ENCODE measurements around the gene LRRC3B. TPM values are rescaled to one million over a fixed set of nuclear protein-coding genes. Genes with fewer than 3 reads are reported as not detected.

LRRC3B gene
- total RNA-seq, 4 donors from 2014 or later = 0.31 to 3.1 (median 1.7) TPM

DNA sequence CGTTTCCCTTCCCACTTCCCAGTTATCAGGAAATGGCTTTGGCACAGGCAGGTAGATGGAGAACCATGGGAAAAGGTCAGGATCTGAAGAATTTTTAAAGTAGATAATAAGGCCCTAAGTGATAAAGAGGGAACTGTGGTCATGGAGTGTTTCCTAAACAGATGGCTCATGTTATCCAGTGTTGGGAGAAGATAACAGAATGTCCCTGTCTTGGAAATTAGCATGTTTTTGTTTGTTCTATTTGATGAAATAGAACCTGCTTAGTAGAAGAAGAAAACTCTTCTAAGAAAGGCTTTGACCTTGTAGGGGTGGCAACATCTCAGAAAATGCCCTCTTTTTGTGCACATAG is 8.8 kb downstream of the LRRC3B start:
- TF ChIP-seq EP300 (IDR thresholded peaks at IDR 0.05) = no peak
- no peak for TF ChIP-seq POLR2AphosphoS5 (IDR thresholded peaks at IDR 0.05)
- H3K36me3 ChIP-seq = no peaks in the 10 kb centered on the region
- H3K9me3 ChIP-seq = no peaks in the 10 kb centered on the region
- ATAC-seq = no peak
- H3K27me3 ChIP-seq = no peaks in the 10 kb centered on the region
- WGBS, 2 donors (ENCODE audit: low coverage in 1 of 2) = 25 to 50% methylated on average over 1 of the region's 1 CpG
- H3K4me3 ChIP-seq = no peak overlapping the region
- H3K4me1 ChIP-seq = peaks cover 0 to 5% (median 0%) of the 10 kb centered on the region in 3 donors
- H3K27ac ChIP-seq = no peak overlapping the region

- no peak overlapping the region for H3K4me3 ChIP-seq
- H3K27ac ChIP-seq = no peak overlapping the region
- H3K27me3 ChIP-seq = no peaks in the 10 kb centered on the region
- TF ChIP-seq EP300 (IDR thresholded peaks at IDR 0.05) (no peak), POLR2AphosphoS5 (IDR thresholded peaks at IDR 0.05) (no peak), POLR2A (IDR thresholded peaks at IDR 0.05) (no peak)
- TF ChIP-seq, protein P1, sequence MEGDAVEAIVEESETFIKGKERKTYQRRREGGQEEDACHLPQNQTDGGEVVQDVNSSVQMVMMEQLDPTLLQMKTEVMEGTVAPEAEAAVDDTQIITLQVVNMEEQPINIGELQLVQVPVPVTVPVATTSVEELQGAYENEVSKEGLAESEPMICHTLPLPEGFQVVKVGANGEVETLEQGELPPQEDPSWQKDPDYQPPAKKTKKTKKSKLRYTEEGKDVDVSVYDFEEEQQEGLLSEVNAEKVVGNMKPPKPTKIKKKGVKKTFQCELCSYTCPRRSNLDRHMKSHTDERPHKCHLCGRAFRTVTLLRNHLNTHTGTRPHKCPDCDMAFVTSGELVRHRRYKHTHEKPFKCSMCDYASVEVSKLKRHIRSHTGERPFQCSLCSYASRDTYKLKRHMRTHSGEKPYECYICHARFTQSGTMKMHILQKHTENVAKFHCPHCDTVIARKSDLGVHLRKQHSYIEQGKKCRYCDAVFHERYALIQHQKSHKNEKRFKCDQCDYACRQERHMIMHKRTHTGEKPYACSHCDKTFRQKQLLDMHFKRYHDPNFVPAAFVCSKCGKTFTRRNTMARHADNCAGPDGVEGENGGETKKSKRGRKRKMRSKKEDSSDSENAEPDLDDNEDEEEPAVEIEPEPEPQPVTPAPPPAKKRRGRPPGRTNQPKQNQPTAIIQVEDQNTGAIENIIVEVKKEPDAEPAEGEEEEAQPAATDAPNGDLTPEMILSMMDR (IDR thresholded peaks at IDR 0.05) = no peak
- H3K9me3 ChIP-seq = no peaks in the 10 kb centered on the region
- no peaks in the 10 kb centered on the region for H3K4me1 ChIP-seq
- WGBS, 2 donors (ENCODE audit: low coverage in 1 of 2) = 73 to 92% methylated on average over 4 to 5 of the region's 5 CpGs
- H3K36me3 ChIP-seq = no peaks in the 10 kb centered on the region
- ATAC-seq = no peak
Measured at GRCh38 chr3:26634601-26635000, 12.0 kb downstream of the LRRC3B start.

DNA sequence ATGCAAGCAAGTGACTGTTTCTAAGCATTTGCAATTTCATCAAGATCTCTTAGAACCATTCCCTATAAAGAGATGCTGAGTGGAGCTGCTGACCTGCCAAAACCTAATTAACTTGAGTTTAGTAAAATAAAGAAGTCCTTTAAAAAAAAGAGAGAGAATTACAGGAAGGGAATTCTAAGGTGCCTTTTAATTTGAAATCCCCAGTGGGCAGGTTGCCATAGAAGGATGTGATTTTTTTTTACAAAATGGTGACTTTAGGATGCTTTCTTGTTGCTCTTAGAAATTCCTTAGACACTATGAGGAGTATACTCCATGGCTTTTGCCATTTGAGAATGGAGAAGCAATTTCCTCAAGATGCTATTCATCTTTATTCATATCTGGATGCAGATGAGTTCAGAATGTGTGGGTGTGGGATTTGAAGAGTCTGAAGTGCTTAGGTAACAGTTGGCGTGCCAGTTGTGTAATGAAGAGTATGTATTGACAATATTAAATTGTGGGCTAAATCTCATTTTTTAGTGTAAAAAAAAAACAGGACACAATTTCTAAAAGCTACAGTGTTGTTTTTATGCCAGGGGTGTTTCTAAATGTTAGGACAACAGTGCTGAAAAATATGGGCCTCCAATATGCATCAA is 13.6 kb downstream of the LRRC3B start:
- no peaks in the 10 kb centered on the region for H3K4me1 ChIP-seq
- TF ChIP-seq, protein P1 (IDR thresholded peaks at IDR 0.05) = no peak
- TF ChIP-seq EP300 (IDR thresholded peaks at IDR 0.05) (no peak), POLR2A (IDR thresholded peaks at IDR 0.05) (no peak), POLR2AphosphoS5 (IDR thresholded peaks at IDR 0.05) (no peak)
- ATAC-seq = no peak
- no peaks in the 10 kb centered on the region for H3K36me3 ChIP-seq
- whole genome bisulfite sequencing, 2 donors (ENCODE audit: low coverage in 1 of 2) = 90 to 100% methylated on average over 1 of the region's 1 CpG
- H3K27ac ChIP-seq = no peak overlapping the region
- H3K27me3 ChIP-seq = no peaks in the 10 kb centered on the region
- no peak overlapping the region for H3K4me3 ChIP-seq
- H3K9me3 ChIP-seq = no peaks in the 10 kb centered on the region

DNA sequence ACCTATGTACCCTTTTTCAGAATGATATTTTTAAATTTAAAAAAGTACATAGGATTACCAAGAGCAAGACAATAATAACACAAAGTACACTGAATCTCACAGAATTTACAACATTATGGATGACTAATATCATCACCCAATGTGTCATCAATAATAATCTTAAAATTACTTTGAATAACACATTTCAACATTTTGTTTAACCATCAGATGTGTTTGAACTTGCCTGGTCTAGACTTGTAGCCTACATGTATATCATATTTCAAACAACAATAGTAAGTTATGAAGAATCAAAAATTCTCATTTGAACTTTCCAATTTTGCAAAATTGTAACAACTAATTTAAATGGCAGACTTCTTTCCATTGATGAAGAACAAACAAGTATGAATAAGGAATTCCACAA is 15.1 kb downstream of the LRRC3B start:
- Histone ChIP-seq H3K9me3 (no peaks in the 10 kb centered on the region), H3K4me1 (no peaks in the 10 kb centered on the region), H3K27ac (no peak overlapping the region), H3K27me3 (no peaks in the 10 kb centered on the region), H3K36me3 (no peaks in the 10 kb centered on the region), H3K4me3 (no peak overlapping the region)
- TF ChIP-seq EP300 (IDR thresholded peaks at IDR 0.05) (no peak), POLR2AphosphoS5 (IDR thresholded peaks at IDR 0.05) (no peak), POLR2A (IDR thresholded peaks at IDR 0.05) (no peak)
- TF ChIP-seq, protein P1 (IDR thresholded peaks at IDR 0.05) = no peak
- ATAC-seq = no peak

- no peaks in the 10 kb centered on the region for H3K36me3 ChIP-seq
- no peak overlapping the region for H3K4me3 ChIP-seq
- ATAC-seq = no peak
- H3K4me1 ChIP-seq = no peaks in the 10 kb centered on the region
- TF ChIP-seq POLR2A (IDR thresholded peaks at IDR 0.05) (no peak), POLR2AphosphoS5 (IDR thresholded peaks at IDR 0.05) (no peak), EP300 (IDR thresholded peaks at IDR 0.05) (no peak)
- TF ChIP-seq, protein P1 (IDR thresholded peaks at IDR 0.05) = no peak
- no peak overlapping the region for H3K27ac ChIP-seq
- WGBS, 2 donors (ENCODE audit: low coverage in 1 of 2) = 100% methylated on average over 2 of the region's 2 CpGs
- no peaks in the 10 kb centered on the region for H3K9me3 ChIP-seq
- no peaks in the 10 kb centered on the region for H3K27me3 ChIP-seq
Measured at GRCh38 chr3:26638113-26638512, 15.5 kb downstream of the LRRC3B start.
